Stimulated activated naive CD8-positive, alpha-beta T cell treated with anti-CD3 and anti-CD28 coated beads, Interleukin-15, Interleukin-2, amounts not matched to agents 100 ng/mL and 50 ng/mL, for 24 hours (primary cell): ENCODE results near the gene EEPD1.

ENCODE experiments used
- H3K27ac Mint-ChIP-seq: one replicate; pipeline ENCODE4 v1.8.0; 2021; ENCODE audit warnings: mild to moderate bottlenecking, mixed read lengths
- H3K27me3 Mint-ChIP-seq: one replicate; pipeline ENCODE4 v1.8.0; 2021; ENCODE audit warnings: mixed read lengths
- H3K36me3 Mint-ChIP-seq: one replicate; pipeline ENCODE4 v1.8.0; 2021; ENCODE audit warnings: low read depth, mixed read lengths
- H3K4me1 Mint-ChIP-seq: one replicate; pipeline ENCODE4 v1.8.0; 2021; ENCODE audit warnings: low read depth, mixed read lengths
- H3K4me3 Mint-ChIP-seq: one replicate; pipeline ENCODE4 v1.8.0; 2021; ENCODE audit warnings: mild to moderate bottlenecking, mixed read lengths
- H3K9me3 Mint-ChIP-seq: one replicate; pipeline ENCODE4 v1.8.0; 2021; ENCODE audit warnings: mixed read lengths

The EEPD1 gene

DNA sequence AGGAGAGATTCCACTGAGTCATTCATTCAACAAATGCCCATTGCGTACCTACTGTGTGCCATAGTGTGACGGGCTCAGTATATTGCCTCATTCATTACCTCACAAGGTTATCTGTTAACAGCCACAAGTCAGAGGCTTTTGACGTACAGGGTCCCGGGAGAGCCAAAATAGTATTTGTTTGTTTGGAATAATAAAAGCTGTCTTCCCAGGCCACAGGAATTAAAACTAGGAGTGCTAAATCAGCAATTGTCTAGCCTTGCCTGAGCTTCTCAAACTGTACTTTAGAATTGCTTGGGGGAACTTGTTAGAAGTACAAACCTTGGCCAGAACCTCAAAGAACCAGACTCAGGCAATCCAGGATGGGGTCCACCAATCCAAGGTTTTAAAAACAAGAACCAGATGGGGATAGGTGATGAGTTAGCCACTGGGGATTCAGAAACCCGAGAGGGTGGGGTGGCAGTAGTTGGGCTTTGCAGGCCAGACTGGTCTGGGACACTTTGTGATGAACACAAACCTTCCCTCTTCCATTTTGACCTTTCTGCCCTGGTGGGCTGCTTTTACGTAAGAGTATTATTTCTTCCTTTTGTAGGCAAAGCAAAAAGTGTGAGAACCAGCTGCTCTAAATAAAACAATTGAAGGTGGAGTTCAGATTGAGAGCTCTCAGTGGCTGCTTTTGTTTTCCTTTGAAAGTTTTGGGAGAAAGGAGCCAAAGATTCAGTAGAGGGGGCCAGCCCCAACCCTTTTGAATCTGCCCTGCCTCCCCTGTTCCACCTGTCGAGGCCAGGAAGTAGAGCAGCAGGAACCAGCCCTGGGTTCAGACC is 123.6 kb downstream of the EEPD1 start:
- H3K4me1 Mint-ChIP-seq = no peaks in the 10 kb centered on the region
- no peaks in the 10 kb centered on the region for H3K9me3 Mint-ChIP-seq
- no peak overlapping the region for H3K27ac Mint-ChIP-seq
- no peaks in the 10 kb centered on the region for H3K36me3 Mint-ChIP-seq
- H3K27me3 Mint-ChIP-seq = no peaks in the 10 kb centered on the region
- no peak overlapping the region for H3K4me3 Mint-ChIP-seq

DNA sequence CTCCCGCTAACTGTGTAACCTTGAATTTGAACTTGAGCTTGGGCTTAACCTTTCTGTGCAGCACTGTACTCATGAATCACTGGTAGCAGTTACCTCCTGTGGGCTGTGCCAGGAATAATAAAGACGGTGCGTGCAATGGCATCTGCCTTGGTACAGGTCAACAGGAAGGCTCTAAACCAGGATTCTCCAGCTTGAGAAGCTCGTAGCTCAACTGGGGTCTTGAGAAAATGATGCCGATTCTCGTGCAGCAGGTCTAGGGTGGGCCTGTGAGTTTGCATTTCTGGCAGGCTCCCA is 124.1 kb downstream of the EEPD1 start:
- Mint-ChIP-seq H3K27me3 (no peaks in the 10 kb centered on the region), H3K4me3 (no peak overlapping the region), H3K27ac (no peak overlapping the region), H3K4me1 (peaks cover 4% of the 10 kb centered on the region), H3K9me3 (no peaks in the 10 kb centered on the region), H3K36me3 (no peaks in the 10 kb centered on the region)

DNA sequence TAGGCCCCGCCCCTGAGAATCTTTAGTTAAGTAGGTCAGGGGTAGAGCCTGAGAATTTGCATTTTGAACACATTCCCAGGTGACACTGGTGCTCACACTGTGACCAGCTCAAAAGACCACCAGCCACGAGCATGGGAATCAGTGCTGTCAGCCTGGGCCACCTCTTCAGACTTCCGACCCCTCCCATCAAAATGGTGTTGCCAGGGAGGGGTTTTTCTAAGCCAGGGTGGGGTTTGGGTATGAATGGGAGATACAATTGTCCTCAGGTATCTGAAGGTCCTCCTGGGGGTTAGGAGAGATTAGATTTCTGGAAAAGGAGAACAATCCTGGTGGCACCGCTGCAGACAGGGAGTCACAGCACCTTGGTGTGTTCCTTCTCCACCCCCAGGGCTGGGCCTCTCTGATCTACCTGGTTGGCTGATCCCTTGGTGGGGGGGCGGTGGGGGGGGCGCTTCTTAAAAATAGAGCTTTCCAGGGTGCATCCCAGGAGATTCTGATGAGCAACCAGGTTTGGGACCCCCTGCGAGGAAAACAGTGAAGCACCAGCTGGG is 125.1 kb downstream of the EEPD1 start:
- Mint-ChIP-seq H3K27ac (no peak overlapping the region), H3K36me3 (no peaks in the 10 kb centered on the region), H3K27me3 (no peaks in the 10 kb centered on the region), H3K4me3 (no peak overlapping the region), H3K9me3 (no peaks in the 10 kb centered on the region), H3K4me1 (peaks cover 10% of the 10 kb centered on the region)

DNA sequence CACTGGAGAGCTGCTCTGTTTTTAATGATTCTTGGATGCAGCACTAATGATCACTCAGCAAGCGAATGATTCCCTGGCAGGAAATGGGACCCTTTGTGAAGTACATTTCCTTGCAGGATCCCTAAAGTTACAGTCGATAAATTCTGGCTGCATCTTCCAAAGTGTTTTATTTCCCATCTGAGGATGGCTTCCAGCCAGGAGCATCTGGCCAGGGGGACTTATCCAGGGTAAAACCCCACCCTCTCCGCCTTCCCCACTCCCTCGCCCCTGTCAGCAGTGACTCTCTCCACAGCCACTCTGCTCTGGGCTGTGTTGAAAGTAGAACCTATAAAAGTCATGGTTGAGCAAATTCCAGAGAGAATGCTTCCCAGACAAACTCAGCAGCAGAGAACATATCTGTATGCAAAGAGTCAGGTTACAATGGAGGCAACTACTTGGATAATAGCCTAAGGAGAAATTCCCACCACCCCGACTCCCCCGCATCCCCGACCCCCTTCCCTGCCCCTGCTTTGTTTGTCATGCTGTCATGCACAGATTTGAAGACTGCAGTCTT is 125.6 kb downstream of the EEPD1 start:
- Mint-ChIP-seq H3K27ac (no peak overlapping the region), H3K4me3 (no peak overlapping the region), H3K9me3 (no peaks in the 10 kb centered on the region), H3K36me3 (no peaks in the 10 kb centered on the region), H3K4me1 (peaks cover 15% of the 10 kb centered on the region), H3K27me3 (no peaks in the 10 kb centered on the region)

DNA sequence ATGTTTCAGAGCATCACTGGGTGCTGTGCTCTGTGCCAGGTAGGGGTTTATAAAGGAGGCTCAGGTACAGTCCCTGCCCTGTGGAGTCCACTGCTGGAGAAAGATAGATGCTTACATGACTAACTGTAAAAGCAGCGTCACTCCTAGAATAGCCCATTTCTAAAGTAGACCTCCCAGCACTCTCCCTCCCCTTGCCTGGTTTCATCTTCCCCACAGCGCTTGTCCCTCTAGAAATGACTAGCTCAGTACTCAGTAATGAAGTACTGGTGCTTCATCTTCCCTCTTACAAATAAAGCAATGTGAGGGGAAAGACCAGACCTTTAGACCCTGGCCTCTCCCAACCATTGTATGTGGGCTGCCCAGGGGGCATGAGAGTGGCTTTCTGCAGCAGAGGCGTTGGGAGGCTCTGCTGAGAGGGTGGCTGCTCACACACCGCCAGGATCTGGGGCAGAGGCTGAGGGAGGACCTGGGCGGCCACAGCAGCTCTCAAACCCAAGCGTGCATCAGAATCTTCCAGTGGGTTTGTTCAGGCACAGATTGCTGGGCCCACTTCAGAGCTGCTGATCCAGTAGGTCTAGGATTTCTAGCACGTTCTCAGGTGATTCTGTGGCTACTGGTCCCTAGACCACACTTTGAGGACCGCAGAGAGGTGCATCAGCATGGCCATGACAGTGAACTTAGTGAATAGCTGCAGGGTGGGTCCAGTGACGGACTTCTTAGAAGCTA is 126.3 kb downstream of the EEPD1 start:
- Mint-ChIP-seq H3K27me3 (no peaks in the 10 kb centered on the region), H3K4me3 (no peak overlapping the region), H3K9me3 (no peaks in the 10 kb centered on the region), H3K27ac (no peak overlapping the region), H3K36me3 (no peaks in the 10 kb centered on the region), H3K4me1 (peaks cover 22% of the 10 kb centered on the region)

DNA sequence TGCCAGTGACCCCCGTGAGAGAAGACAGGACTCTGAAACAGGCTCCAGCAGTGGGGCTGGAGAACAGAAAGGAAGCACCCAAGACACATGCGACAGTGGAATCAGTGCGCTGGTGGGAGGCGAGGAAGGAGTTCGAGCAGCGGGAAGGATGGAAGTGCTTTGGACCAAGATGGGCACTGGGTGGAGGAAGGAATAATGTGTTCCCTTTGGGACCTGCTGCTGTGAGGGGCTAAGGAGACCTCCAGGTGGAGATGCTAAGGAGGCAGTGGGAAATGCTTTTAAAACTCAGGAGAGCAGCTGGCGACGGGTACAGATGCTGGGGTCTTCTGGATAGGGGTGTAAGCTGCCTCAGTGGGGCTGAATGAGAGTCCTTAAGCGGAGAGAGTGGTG is 126.9 kb downstream of the EEPD1 start:
- no peaks in the 10 kb centered on the region for H3K27me3 Mint-ChIP-seq
- H3K4me3 Mint-ChIP-seq = no peak overlapping the region
- H3K27ac Mint-ChIP-seq = no peak overlapping the region
- no peaks in the 10 kb centered on the region for H3K36me3 Mint-ChIP-seq
- no peaks in the 10 kb centered on the region for H3K9me3 Mint-ChIP-seq
- H3K4me1 Mint-ChIP-seq = peaks cover 28% of the 10 kb centered on the region

DNA sequence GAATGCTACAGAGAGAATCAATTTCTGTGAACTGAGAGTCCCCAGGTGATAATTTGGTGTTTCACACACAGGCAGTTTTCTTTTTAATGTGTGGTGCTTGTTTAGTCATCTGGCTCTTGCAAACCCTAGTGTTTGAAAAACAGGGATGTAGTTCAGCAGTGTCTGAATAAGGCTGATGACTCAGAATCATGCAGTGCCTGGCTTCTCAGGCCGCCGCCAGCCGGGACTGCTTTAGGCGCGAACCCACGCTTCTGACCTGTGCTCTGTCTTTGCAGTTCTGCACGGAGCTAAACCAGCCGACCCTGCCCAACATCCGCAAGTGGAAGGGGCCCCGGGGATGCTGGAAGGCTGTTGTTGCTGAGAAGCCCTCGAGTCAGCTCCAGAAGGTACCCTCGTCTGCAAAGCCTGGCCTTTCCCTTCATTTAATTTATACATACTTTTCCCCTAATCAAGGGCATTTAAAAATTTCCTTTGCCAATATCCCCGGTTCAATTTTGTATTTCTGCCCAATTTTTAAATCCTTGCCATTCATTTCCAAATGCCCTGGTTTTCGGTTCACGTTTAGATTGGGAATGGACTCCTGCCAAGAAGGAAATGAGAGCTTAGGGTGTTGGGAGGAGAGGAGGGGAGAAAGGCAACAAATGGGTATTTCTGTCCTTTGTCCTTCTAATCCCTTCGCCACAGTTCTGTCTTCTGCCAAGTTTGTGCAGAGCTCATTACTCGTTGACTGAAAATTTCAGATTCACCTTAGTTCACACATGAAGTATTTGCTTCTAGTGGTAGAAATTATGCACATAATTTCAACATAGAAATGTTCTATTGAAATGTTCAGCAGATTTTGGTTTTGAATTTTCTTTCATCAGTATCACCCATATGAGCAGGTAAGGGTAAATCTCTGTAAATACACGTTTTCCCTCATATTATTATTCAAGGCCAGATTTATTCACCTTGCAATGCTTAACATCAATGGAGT is 128.1 kb downstream of the EEPD1 start:
- peaks cover 30% of the 10 kb centered on the region for H3K4me1 Mint-ChIP-seq
- no peaks in the 10 kb centered on the region for H3K9me3 Mint-ChIP-seq
- H3K36me3 Mint-ChIP-seq = no peaks in the 10 kb centered on the region
- no peaks in the 10 kb centered on the region for H3K27me3 Mint-ChIP-seq
- H3K4me3 Mint-ChIP-seq = no peak overlapping the region
- no peak overlapping the region for H3K27ac Mint-ChIP-seq

DNA sequence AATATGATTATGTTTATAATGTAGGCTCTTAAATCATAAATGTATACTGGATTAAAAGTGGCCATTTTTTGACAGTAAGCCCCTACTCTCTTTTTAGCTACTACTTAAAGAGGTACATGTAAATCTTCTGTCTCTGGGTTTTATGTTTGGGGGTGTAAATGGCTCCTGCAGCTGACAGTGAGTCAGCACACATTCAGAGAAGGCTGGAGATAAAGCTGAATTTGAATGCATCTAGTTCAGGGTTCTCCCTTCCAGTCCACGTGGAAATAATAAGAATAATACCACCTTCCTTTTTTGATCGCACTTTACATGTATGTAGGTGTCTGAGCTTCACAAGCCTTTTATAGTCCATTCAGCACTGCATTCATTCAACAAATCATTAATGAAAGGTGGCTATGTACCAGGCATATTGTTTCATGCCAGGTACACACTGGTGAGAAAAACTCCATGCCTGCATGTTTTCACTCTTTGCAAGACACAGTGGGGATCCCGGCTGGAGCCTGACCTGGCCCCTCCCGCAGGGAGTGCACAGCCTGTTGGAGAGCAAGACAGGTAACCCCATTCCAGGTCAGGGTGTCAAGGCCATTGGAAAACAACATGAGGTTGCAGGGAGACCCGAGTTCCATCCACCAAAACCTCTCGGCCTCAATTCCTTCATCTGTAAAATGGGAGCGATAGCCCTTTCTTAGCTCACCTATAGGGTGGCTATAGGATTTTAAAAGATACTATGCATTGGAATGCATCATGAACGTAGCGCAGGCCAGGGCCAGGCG is 129.1 kb downstream of the EEPD1 start:
- H3K27me3 Mint-ChIP-seq = no peaks in the 10 kb centered on the region
- H3K9me3 Mint-ChIP-seq = no peaks in the 10 kb centered on the region
- H3K36me3 Mint-ChIP-seq = no peaks in the 10 kb centered on the region
- no peak overlapping the region for H3K4me3 Mint-ChIP-seq
- peaks cover 40% of the 10 kb centered on the region for H3K4me1 Mint-ChIP-seq
- no peak overlapping the region for H3K27ac Mint-ChIP-seq

DNA sequence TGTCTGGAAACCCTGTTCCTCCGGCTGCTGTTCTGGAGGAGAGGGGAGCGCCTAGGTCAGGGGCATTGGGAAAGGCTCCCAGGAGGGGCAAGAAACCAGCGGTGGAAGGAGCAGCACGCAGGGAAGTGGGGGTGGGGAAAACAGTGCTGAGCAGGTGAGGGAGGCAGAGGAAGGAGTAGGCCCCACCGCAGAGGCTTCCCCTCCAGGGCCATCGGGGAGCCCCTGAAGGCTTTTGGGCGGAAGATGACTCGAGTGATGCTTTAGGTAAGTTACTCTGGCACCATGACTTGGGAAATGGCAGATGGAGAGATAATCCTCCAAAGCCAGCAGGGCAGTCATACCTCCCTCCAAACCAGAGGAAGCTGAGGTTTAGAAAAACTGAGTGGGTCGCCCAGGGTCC is 130.1 kb downstream of the EEPD1 start:
- H3K4me1 Mint-ChIP-seq = peaks cover 50% of the 10 kb centered on the region
- H3K27me3 Mint-ChIP-seq = no peaks in the 10 kb centered on the region
- H3K36me3 Mint-ChIP-seq = no peaks in the 10 kb centered on the region
- H3K9me3 Mint-ChIP-seq = no peaks in the 10 kb centered on the region
- H3K27ac Mint-ChIP-seq = peak overlapping the region; percentile 53
- H3K4me3 Mint-ChIP-seq = no peak overlapping the region

DNA sequence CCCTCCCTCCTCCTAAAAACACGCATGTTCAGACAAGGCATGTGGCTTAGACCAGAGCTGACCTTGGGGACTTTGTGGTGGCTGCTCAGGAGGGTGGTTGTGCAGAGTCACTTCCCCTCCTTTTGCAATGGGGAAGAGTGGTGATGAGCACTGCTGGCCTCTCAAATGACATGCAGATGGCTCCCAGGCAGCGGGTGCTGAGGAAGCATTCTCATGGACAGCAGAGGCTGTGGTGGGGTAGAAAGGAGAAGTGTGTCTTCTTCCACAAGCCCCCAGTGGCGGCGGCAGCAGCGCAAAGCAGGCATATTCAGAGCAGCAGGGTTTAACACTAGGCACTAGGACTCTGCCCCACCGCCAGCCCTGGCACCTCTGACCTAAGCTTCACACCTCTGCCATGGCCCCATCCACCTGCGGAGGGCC is 130.7 kb downstream of the EEPD1 start:
- peaks cover 54% of the 10 kb centered on the region for H3K4me1 Mint-ChIP-seq
- H3K27ac Mint-ChIP-seq = peak overlapping the region; percentile 24
- no peak overlapping the region for H3K4me3 Mint-ChIP-seq
- H3K36me3 Mint-ChIP-seq = no peaks in the 10 kb centered on the region
- H3K9me3 Mint-ChIP-seq = no peaks in the 10 kb centered on the region
- H3K27me3 Mint-ChIP-seq = no peaks in the 10 kb centered on the region

DNA sequence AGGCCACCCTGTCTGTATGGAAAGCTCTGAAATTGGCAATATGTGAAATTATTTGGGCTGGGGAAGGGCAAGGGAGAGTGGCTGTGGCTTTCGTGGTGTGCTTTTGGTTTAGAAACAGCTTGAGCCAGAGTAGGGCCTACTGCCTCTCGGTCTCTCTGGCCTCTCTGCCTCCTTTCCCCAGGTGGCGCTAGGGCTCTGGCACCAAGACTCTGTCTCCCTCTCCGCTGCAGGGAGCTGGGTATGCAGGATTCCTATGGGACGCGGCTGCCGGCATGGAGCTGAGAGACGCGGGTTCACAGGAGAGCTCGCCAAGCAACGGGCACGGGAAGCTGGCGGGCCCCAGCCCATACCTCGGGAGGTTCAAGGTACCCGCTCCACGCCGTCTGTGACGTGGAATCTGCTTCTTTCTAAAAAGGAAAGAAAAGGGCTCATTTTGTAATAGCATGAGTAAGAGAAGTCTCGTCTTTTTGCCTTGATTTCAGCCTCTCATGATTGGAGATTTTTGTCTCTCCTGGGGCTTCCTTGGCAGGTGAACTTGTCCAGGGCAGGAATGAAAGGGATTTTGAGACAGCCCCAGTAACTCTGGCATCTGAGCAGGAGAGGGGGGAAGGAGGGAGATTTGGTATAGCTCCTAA is 131.5 kb downstream of the EEPD1 start:
- Mint-ChIP-seq H3K4me3 (no peak overlapping the region), H3K36me3 (no peaks in the 10 kb centered on the region), H3K9me3 (no peaks in the 10 kb centered on the region), H3K27ac (no peak overlapping the region), H3K4me1 (peaks cover 60% of the 10 kb centered on the region), H3K27me3 (no peaks in the 10 kb centered on the region)

DNA sequence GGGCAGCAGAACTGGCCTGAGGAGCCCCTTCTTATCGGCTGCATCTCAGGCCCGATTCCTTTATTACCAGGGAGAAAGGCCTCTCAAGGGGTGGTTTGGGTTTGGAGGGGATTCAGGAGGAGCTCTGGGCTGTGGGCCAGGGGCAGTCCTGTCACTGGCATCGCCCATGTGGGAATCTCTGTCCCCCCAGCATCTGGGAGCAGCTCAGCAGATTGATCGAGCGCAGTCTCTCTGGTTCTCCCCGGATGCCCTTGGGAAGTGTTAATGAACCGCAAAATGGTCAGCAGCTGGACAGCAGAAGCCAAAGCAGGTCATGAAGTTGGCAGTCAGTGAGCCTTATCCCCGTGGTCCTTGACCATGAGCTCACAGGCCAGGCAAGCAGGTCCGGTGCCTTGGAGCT is 132.2 kb downstream of the EEPD1 start:
- Mint-ChIP-seq H3K27ac (no peak overlapping the region), H3K4me3 (no peak overlapping the region), H3K27me3 (no peaks in the 10 kb centered on the region), H3K36me3 (no peaks in the 10 kb centered on the region), H3K9me3 (no peaks in the 10 kb centered on the region), H3K4me1 (peaks cover 60% of the 10 kb centered on the region)

DNA sequence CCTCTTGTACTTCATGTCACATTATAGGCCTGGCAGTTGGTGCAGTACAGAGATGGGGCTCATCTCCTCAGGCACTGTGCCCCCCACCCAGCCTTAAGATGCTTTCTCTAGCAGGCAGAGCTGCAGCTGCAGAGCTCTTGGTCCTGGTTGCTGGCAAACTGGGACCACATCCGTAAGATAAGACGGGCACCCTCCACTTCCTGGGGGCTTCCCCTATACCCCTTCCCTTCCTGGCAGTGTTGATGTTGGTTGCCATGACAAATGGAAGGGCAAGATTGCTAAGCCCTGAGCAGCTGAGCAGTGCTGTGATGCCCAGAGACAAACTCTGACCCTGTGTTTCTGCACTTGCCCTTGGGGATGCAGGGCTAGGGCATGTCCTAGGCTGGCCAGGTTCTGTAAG is 133.2 kb downstream of the EEPD1 start:
- Mint-ChIP-seq H3K27me3 (no peaks in the 10 kb centered on the region), H3K9me3 (no peaks in the 10 kb centered on the region), H3K36me3 (no peaks in the 10 kb centered on the region), H3K4me3 (peak overlapping the region; percentile 38), H3K4me1 (peaks cover 60% of the 10 kb centered on the region), H3K27ac (peak overlapping the region; percentile 90)
